GM19099 (cell line): ENCODE measurements around the gene RPS16.

Experiments
- POLR2A ChIP-seq: IDR thresholded peaks from 3 replicates; pipeline ENCODE4 v1.6.1; 2011; ENCODE audit warnings: low read depth; ENCODE audit not compliant: insufficient read length; ENCODE audit errors: extremely low read depth

Gene RPS16

DNA sequence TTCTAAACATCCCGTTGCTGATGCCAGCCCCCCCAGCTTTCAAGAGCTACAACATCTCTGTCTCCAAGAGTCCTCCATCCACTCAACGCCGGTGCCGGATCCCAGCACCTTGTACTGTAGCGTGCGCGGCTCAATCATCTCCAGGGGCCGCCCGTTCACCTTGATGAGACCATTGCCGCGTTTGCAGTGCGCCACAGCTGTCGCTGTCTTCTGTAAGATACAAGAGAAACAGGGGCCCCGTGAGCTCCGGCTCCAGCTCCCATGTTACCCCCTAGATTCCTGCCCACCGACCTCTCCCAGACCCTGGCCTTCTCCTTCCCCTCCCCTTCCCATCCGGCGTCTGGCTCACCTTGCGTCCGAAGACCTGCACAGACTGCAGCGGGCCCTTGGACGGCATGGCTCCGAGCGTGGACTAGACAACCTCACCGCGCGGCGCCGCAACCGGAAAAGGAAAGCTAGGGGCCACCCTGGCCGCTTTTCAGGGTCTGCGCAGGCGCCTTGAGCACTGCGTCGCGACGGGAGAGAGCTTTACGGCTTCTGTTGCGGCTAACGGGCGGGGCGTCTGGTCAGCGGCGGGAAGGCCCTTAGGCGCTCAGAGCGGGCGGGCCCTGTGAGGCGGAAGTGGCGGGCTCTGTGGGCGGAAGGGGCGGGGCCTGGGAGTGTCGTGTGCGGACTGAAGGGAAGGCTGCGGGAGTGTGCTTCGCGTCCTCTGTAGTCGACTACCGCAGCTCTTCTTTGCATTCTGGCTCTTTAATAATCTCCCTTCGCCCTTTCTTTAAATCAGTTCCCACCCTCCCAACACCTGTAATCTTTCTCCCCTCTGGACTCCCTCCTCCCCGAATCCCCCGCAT is at the start of gene RPS16:
Gene RPS16 (minus strand): TSS at position 451 of the 851 bp plus-strand sequence. CDS start 54 bp downstream, at position 397.
- peak; percentile 99 for TF ChIP-seq POLR2A

DNA sequence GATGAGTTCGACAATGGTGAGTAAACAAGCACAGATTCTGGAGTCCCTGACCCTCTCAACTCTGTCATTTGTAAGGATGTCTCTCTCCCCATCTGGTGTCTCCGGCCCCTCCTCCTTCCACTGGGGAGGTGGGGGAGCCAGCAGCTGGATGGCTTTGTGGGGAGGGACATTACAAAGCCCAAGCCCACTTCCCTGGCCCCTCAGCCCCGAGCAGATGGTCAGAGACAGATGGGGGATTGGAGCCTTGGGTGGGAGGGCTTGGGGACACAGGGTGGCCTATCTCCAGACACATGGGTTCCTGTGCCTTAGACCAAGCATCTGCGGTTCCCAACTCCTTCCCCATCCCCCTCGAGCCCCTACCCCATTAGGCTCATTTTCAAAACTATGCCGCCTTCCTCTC is 47.4 kb upstream of the RPS16 start:
- no peak for TF ChIP-seq POLR2A

- TF ChIP-seq POLR2A, result no peak
These were observed 45.9 kb upstream of the RPS16 start for GRCh38 chr19:39481676-39482075.

- no peak for TF ChIP-seq POLR2A
These were observed 45.4 kb upstream of the RPS16 start for GRCh38 chr19:39481229-39481545.

- TF ChIP-seq POLR2A, result peak; percentile 88
These were observed 44.8 kb upstream of the RPS16 start, which contains the start of gene TIMM50 for GRCh38 chr19:39480337-39481228. TSS of gene TIMM50 (plus strand) at chr19:39480838. CDS start at chr19:39480854, 16 bp downstream.

DNA sequence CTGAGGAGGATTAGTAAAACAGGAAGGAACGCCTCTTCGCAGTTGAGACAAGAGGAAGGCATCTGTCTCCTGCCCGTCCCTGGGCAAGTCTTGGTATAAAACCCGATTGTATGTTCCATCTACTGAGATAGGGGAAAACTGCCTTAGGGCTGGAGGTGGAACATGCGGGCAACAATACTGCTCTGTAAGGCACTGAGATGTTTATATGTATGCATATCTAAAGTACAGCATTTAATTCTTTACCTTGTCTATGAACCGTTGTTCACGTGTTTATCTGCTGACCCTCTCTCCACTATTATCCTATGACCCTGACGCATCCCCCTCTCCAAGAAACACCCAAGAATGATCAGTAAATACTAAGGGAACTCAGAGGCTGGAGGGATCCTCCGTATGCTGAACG is 44.2 kb upstream of the RPS16 start:
- no peak for TF ChIP-seq POLR2A

DNA sequence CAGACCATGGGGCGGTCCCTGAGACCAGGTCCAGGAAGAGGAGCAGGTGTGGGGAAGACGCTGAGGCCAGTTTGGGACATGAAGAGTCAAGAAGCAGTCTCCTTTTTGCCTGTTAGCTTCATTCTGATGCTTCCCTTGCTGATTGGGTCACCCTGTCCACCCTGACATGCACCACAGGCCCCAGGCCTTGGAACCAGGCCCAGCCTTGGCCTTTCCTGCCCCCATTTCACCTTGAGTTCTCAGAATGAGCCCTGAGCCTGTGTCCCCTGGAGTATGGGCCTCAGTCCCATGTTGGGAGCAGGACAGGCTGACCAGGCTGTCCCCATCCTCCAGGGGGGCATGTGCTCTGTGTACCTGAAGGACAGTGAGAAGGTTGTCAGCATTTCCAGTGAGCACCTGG is 40.0 kb upstream of the RPS16 start:
- TF ChIP-seq POLR2A, result no peak

- no peak for TF ChIP-seq POLR2A
These were observed 38.4 kb upstream of the RPS16 start for GRCh38 chr19:39474139-39474620.

- no peak for TF ChIP-seq POLR2A
These were observed 37.8 kb upstream of the RPS16 start for GRCh38 chr19:39473443-39473960.

- no peak for TF ChIP-seq POLR2A
These were observed 37.1 kb upstream of the RPS16 start for GRCh38 chr19:39472746-39473442.

DNA sequence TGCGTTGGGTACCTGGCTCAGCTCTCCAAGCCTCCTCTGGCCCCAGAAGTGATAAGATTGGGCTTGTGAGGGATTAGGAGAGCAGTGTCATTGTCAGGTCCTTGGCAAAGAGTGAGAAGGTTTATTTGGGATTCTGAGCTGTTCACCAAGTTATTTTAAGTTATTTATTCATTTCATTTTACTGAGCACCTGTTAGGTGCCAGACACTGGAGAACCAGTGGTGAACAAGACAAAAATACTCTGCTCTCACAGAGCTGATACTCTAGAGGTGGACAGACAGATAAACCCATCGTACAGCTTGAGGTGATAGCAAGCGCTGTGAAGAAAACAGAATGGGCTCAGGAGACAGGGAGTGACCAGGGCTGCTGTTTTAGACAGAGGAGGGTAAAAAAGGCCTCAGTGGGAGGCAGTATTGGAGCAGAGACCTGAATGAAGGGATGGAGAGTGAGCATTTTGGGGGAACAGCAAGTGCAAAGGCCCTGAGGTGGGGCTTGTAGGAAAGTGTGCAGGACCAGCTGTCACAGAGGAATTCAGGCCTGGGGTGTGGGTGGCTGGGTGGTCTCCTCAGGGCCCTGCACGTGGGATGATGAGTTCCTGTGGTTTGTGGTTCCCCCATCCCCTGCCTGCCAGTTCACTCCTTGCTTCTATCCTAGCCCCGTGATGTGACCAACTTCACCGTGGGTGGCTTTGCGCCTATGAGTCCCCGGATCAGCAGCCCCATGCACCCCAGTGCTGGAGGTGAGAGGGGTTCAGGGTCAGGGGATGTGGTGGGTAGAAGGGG is 36.2 kb upstream of the RPS16 start:
- TF ChIP-seq POLR2A, result no peak

- TF ChIP-seq POLR2A, result no peak
These were observed 35.1 kb upstream of the RPS16 start for GRCh38 chr19:39470724-39471339.

DNA sequence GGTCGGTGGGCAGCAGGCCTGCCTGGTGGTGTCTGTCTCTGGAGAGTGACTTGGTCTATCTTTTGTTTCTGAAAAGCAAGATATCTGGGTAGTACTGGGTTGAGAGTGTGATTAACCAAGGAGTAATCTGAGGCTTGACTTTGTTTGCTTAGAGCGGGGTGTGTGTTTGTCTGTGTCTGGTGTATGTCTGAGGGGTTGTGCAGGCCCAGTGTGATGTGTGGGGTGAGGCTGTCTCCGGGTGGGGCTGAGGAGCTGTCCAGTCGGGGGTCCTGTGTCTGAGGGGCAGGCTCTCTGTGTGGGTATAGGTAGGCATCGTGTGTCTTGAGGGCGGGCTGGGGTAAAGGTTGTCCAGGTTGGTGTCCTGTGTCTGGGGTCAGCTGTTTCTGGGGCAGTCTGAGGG is 33.8 kb upstream of the RPS16 start:
- no peak for TF ChIP-seq POLR2A

- no peak for TF ChIP-seq POLR2A
These were observed 33.3 kb upstream of the RPS16 start for GRCh38 chr19:39469036-39469435.

- no peak for TF ChIP-seq POLR2A
These were observed 32.2 kb upstream of the RPS16 start for GRCh38 chr19:39467941-39468340.
